Choroid plexus epithelial cell (primary cell): Measurements from ENCODE around the gene ZMYM2.

Source experiments
- DNase-seq: peaks from one replicate; pipeline ENCODE4 v3.0.0-alpha.2; 2010; ENCODE audit warnings: low read depth
- H3K4me3 ChIP-seq: 2 replicates; pipeline ENCODE4 v1.5.1; 2011; ENCODE audit warnings: low read depth, mild to moderate bottlenecking, control low read depth, low read length, moderate library complexity
- CTCF ChIP-seq: conservative IDR thresholded peaks from 2 replicates; pipeline ENCODE4 v1.5.1; 2011; ENCODE audit warnings: low read depth, mild to moderate bottlenecking, control low read depth, inconsistent platforms, low read length, moderate library complexity

Gene ZMYM2

GRCh38 chr13:20125129-20125782, 166.7 kb downstream of the ZMYM2 start:
- DNase-seq = peak; percentile 53
- H3K4me3 ChIP-seq = no peak overlapping the region
- TF ChIP-seq CTCF = no peak

GRCh38 chr13:20125783-20126165, 167.2 kb downstream of the ZMYM2 start:
- DNase-seq = no peak
- no peak for TF ChIP-seq CTCF

GRCh38 chr13:20126541-20127261, 168.2 kb downstream of the ZMYM2 start:
- DNase-seq = no peak
- TF ChIP-seq CTCF = no peak
- no peak overlapping the region for H3K4me3 ChIP-seq

More at GRCh38 chr13:20125783-20126165, 167.2 kb downstream of the ZMYM2 start:
- H3K4me3 ChIP-seq = no peak overlapping the region

- no peak for TF ChIP-seq CTCF
- DNase-seq = no peak
Measured at GRCh38 chr13:20127262-20127561, 168.7 kb downstream of the ZMYM2 start.

DNA sequence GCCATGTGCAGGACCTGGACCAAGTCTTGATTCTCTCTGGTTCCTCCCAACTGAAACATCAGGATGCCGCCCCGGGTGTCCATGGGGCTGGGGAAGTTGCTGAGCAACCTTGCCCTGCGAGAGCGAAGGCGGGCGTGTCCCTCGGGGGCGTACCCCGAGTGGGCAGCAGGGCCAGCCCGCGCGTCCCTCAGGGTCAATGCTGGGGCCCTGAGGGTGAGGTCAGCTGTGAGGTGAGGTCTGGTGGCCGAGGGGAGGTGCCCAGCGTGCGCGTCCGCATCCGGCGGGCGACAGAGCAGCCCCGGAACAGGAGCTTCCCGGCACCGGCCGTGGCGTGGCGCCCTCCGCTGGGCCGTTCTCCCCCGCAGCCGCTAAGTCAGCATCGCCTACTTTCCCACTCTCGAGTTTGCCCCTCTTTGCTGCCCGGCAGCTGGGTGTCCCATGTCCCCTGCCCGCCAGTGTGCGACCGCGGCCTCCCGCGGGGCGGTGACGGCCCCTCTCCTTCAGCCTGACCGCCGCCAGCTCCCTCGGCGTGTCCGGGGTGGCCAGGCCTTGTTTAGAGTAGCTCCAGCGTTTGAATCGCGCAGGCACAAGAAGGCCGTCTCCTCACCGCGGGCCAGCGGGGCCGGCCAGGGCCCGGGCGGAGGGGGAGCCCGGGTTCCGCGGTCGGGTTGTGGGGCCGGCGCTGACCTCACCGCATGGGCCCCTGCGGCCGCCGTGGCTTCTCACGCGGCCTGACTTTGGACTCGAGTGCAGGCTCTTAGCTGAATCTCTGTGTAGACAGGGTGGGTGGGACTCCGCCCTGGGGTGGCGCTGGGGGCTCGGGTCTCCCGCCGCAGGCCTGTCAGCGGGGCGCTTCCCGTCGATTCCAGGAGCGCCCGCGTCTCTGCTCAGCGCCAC, 169.3 kb downstream of the ZMYM2 start:
- DNase-seq = peak; percentile 44
- peak overlapping the region; percentile 68 for H3K4me3 ChIP-seq
- TF ChIP-seq CTCF = peak; percentile 55

More at GRCh38 chr13:20127262-20127561, 168.7 kb downstream of the ZMYM2 start:
- H3K4me3 ChIP-seq = peak overlapping the region; percentile 68

- TF ChIP-seq CTCF = peak; percentile 42
- DNase-seq = no peak
Measured at GRCh38 chr13:20128459-20128931, 170.0 kb downstream of the ZMYM2 start.

More at GRCh38 chr13:20128459-20128931, 170.0 kb downstream of the ZMYM2 start:
- peak overlapping the region; percentile 68 for H3K4me3 ChIP-seq
